ENCODE data around the gene PROSER2. TPM values are rescaled to one million over a fixed set of nuclear protein-coding genes. Genes with fewer than 3 reads are reported as not detected.

The PROSER2 gene
- total RNA-seq, 1 donor from 2014 or later: 5.7 TPM

GRCh38 chr10:11831520-11831951 is 8.4 kb downstream of the PROSER2 start:
- H3K27ac Mint-ChIP-seq (ENCODE audit: unreplicated experiment): no peak overlapping the region
- H3K27me3 Mint-ChIP-seq (ENCODE audit: unreplicated experiment): peaks cover 2% of the 10 kb centered on the region
- TF ChIP-seq CTCF (IDR thresholded peaks at IDR 0.05; ENCODE audit: unreplicated experiment): no peak
- no peak overlapping the region for H3K4me3 Mint-ChIP-seq (ENCODE audit: unreplicated experiment)
- H3K9me3 Mint-ChIP-seq (ENCODE audit: unreplicated experiment): no peaks in the 10 kb centered on the region
- peaks cover 5% of the 10 kb centered on the region for H3K4me1 Mint-ChIP-seq (ENCODE audit: unreplicated experiment)
- H3K36me3 Mint-ChIP-seq (ENCODE audit: low read depth, unreplicated experiment): no peaks in the 10 kb centered on the region
- DNase-seq (ENCODE audit: low spot score): no peak

DNA sequence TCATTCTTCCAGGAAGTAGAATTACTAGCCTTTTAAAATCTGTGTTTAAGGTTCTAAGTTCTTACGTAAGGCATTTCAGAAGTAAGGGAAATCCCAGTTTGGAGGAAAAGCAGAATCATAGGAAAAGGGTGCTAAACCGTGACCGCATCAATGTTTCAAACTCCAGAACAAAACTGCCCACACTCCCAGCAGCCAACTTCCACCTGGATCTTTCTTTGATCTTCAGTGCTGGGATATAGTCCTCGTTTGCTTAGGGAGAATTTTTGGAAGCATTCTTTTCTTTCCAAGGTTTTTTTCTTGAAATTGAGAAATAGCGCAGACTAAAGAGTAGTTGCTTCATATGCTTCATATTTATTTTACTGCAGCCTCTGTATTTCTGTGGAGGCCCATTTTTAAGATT is 8.9 kb downstream of the PROSER2 start:
- H3K4me3 Mint-ChIP-seq (ENCODE audit: unreplicated experiment): no peak overlapping the region
- peaks cover 5% of the 10 kb centered on the region for H3K4me1 Mint-ChIP-seq (ENCODE audit: unreplicated experiment)
- H3K27me3 Mint-ChIP-seq (ENCODE audit: unreplicated experiment): peaks cover 3% of the 10 kb centered on the region
- no peaks in the 10 kb centered on the region for H3K36me3 Mint-ChIP-seq (ENCODE audit: low read depth, unreplicated experiment)
- no peak for TF ChIP-seq CTCF (IDR thresholded peaks at IDR 0.05; ENCODE audit: unreplicated experiment)
- H3K9me3 Mint-ChIP-seq (ENCODE audit: unreplicated experiment): no peaks in the 10 kb centered on the region
- H3K27ac Mint-ChIP-seq (ENCODE audit: unreplicated experiment): no peak overlapping the region
- DNase-seq (ENCODE audit: low spot score): no peak

- no peak overlapping the region for H3K27ac Mint-ChIP-seq (ENCODE audit: unreplicated experiment)
- H3K4me3 Mint-ChIP-seq (ENCODE audit: unreplicated experiment): no peak overlapping the region
- no peaks in the 10 kb centered on the region for H3K36me3 Mint-ChIP-seq (ENCODE audit: low read depth, unreplicated experiment)
- peaks cover 1% of the 10 kb centered on the region for H3K27me3 Mint-ChIP-seq (ENCODE audit: unreplicated experiment)
- TF ChIP-seq CTCF (IDR thresholded peaks at IDR 0.05; ENCODE audit: unreplicated experiment): no peak
- no peaks in the 10 kb centered on the region for H3K9me3 Mint-ChIP-seq (ENCODE audit: unreplicated experiment)
- no peak for DNase-seq (ENCODE audit: low spot score)
- no peaks in the 10 kb centered on the region for H3K4me1 Mint-ChIP-seq (ENCODE audit: unreplicated experiment)
These were observed 11.9 kb downstream of the PROSER2 start for GRCh38 chr10:11835061-11835460.

DNA sequence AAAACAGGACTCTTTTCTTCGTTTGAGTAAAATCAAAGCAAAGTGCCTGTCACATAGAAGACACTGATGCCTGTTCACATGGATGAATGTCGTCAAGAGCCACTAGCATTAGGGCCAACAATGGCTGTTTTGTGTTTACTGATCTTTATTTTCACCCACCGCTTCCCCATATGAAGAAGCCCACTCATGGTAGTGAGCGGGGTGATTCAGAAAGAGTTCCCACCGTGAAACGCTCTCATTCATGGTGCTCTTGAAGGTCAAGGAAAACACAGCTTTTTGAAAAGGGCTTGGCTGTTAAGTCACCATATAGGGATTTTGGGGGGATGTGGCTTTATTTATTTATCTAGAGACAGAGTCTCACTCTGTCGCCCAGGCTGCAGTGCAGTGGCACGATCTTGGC is 12.5 kb downstream of the PROSER2 start:
- no peaks in the 10 kb centered on the region for H3K36me3 Mint-ChIP-seq (ENCODE audit: low read depth, unreplicated experiment)
- TF ChIP-seq CTCF (IDR thresholded peaks at IDR 0.05; ENCODE audit: unreplicated experiment): no peak
- peaks cover 1% of the 10 kb centered on the region for H3K27me3 Mint-ChIP-seq (ENCODE audit: unreplicated experiment)
- DNase-seq (ENCODE audit: low spot score): no peak
- H3K4me1 Mint-ChIP-seq (ENCODE audit: unreplicated experiment): no peaks in the 10 kb centered on the region
- no peaks in the 10 kb centered on the region for H3K9me3 Mint-ChIP-seq (ENCODE audit: unreplicated experiment)
- no peak overlapping the region for H3K4me3 Mint-ChIP-seq (ENCODE audit: unreplicated experiment)
- no peak overlapping the region for H3K27ac Mint-ChIP-seq (ENCODE audit: unreplicated experiment)

DNA sequence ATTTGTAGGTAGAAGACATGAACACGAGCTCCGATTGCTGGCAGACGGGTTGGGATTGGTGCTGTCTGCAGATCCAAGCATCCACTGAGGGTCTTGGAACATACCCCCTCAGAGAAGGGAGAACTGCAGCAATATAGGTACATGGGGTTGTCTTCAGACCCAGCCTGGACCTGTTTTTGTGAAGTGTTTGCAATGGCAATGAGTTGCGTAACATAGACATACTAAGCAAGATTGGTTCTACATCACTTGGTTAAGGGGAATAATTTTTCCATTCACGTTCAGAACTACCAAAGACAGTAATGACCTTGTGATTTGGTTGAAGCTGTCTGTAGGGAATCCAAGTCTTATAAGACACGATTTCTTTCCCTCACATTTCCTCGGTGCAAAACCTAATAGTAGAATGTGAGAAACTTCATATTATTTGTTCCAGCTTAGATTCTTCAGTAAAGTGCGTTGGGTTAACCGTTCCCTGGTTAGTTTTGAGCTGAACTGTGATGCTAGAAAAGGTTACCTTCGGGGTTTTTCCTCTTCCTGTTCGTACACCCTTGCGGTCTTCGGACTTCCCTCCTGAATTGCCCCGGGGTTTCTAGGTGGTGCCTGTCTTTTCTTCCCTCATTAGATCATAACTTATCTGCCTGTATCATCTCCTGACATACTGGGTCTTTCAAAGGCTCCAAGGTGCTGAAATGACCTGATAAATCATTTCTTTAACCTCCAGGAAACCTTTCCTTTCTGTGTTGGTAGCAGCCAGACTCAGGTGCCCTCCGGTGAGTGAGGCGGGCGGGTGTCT is 14.4 kb downstream of the PROSER2 start:
- no peaks in the 10 kb centered on the region for H3K36me3 Mint-ChIP-seq (ENCODE audit: low read depth, unreplicated experiment)
- no peak for DNase-seq (ENCODE audit: low spot score)
- TF ChIP-seq CTCF (IDR thresholded peaks at IDR 0.05; ENCODE audit: unreplicated experiment): no peak
- H3K4me1 Mint-ChIP-seq (ENCODE audit: unreplicated experiment): no peaks in the 10 kb centered on the region
- H3K27me3 Mint-ChIP-seq (ENCODE audit: unreplicated experiment): peaks cover 1% of the 10 kb centered on the region
- H3K27ac Mint-ChIP-seq (ENCODE audit: unreplicated experiment): no peak overlapping the region
- H3K4me3 Mint-ChIP-seq (ENCODE audit: unreplicated experiment): no peak overlapping the region
- H3K9me3 Mint-ChIP-seq (ENCODE audit: unreplicated experiment): no peaks in the 10 kb centered on the region

Data from endothelial cell (in vitro differentiated cells).